Embryonic facial prominence (tissue), 1 donor: ENCODE data around the gene TWIST2.

Experiments
- DNase-seq: peaks from one replicate; pipeline ENCODE4 v3.0.0-alpha.2; 2016; ENCODE audit errors: extremely low spot score

Gene TWIST2

DNA sequence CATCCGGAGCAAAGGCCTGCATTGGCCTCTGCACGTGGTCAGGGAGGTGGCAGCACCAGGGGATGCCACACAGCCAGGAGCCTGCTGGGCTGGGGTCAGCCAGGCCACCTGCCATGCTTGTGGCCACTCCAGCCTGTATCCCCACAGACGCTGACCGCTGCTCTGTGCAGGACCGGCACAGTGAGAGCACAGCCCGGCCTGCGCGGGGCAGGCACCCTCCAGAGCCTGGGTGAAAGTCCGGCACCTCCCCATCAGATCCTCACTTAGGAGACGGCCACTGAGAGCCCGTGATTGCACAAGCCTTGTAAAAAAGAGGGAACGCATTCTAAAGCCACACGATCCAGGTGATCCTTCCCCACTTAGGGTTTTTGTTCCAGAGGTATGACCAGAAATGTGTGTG lies 42.2 kb downstream of the TWIST2 start:
- DNase-seq: no peak

- DNase-seq: no peak
Observed at GRCh38 chr2:238890618-238891456, 43.0 kb downstream of the TWIST2 start.

DNA sequence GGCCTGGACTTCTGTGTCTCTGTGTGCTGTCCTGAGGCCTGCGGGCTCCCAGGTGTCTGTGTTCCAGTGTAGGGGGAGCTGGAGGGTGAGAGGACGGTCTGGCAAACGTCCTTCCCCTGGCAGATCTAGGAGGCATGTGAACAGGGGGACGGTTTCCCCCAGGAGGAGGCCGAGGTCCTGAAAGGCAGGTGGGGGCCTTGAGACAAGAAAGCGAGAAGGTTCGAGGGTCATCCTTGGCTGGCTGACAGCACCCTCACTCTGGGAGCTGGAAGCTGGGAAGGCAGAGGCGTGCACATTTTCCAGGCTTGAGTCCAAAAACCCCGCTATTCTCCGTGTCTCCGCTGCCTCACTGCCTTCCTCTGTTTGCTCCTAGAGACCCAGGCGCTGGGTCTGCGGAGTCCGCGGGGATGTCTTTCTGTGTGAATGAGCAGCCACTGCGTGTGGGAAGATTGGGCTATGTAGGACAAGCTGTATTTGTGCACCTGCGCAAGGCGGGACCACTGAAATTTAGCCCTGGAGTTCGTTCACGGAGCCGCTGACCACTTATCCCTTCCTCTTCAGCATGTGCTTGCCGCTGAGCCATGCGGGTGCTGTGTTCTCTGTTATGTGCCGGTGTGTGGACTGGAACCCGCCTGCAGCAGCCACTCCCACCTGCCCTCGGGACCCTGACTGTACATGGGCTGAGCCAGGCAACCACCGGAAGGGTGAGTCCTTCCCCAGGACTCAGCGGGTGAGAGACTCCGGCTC lies 43.7 kb downstream of the TWIST2 start:
- no peak for DNase-seq

GRCh38 chr2:238892204-238892500 lies 44.3 kb downstream of the TWIST2 start:
- DNase-seq: no peak

- DNase-seq: no peak
Observed at GRCh38 chr2:238892796-238893195, 44.9 kb downstream of the TWIST2 start.

- DNase-seq: no peak
Observed at GRCh38 chr2:238893349-238894000, 45.6 kb downstream of the TWIST2 start.

- no peak for DNase-seq
Observed at GRCh38 chr2:238894226-238894949, 46.5 kb downstream of the TWIST2 start.

- no peak for DNase-seq
Observed at GRCh38 chr2:238894950-238895298, 47.0 kb downstream of the TWIST2 start.

DNA sequence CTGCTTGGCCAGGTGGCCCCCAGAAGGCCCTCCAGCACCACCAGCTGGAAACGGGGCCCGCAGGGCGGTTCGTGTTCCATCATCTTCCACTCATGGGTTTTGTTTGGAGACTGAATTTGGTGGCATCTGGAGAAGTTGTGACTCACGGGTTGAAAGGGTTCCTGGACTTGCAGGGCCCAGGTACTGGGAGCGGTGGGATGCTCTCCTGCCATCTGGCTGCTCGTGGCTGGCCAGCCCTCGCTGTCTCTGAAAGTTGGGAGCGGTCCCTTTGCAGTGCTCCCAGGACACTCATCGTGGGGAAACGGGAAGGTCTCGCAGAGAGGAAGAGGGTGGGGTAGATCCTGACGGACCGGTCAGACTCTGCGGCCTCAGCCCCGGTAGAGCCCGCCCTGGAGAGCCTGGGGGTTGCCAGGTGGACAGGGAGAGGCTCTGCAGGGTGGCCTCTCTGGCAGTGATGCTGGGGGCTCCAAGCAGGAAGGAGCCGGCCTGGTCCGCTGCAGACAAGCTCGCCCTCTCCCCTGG lies 47.5 kb downstream of the TWIST2 start:
- DNase-seq: no peak

- no peak for DNase-seq
Observed at GRCh38 chr2:238895891-238896600, 48.2 kb downstream of the TWIST2 start.

DNA sequence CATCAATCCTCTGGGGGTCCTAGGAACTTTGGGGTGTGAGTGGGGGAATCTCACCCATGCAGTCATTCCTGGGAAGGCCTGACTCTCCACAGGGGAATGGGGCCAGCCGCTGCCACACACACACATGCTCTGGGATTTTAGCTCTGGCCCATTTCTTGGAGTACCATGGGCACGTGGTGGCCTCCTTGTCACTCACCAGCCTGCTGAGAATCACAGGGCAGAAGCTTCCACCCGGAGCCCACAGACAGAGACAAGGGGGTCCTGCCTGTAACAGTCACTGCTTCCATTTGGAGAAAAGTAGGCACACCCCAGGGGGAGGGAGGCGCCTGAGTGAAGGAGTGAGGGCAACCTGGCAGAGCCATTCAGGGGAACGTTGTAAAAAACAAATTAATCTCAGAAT lies 48.8 kb downstream of the TWIST2 start:
- DNase-seq: no peak

DNA sequence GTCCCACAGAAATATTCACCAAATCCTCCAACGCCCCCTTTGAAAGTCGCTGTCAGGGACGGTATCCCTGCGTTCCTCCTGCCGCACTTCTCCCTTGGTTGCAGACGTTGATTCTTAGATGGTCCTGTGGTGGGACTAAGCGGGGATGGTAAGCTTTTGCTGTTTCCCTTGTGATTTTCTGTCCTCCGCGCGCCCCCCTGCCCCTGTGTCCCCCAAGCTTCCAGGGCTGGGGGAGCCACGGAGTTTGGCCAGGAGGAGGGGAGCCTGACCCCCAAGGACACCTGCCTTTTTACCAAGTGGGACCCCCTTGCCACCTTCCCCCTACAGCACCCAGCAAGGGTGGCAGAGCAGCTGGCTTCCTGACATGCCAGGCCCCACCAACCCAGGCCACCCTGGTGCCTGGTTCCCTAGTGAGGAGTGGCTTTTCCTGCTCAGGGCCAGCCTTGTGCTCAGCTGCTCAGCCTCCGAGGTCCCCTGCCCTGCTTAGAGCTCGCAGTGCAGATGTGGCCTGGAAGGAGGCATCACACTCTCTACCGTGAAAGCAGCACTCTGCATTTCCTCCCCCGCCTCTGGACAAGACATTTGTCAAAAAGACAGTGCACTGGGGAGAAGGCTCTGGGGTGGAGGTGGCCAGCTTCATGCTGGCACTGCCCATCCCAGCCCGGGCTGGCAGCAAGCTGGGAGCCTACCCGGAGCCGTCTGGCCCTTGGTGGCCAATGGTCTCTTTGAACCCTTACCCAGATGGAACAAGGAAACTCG lies 49.4 kb downstream of the TWIST2 start:
- DNase-seq: no peak

GRCh38 chr2:238897911-238898311 lies 50.0 kb downstream of the TWIST2 start:
- DNase-seq: no peak

DNA sequence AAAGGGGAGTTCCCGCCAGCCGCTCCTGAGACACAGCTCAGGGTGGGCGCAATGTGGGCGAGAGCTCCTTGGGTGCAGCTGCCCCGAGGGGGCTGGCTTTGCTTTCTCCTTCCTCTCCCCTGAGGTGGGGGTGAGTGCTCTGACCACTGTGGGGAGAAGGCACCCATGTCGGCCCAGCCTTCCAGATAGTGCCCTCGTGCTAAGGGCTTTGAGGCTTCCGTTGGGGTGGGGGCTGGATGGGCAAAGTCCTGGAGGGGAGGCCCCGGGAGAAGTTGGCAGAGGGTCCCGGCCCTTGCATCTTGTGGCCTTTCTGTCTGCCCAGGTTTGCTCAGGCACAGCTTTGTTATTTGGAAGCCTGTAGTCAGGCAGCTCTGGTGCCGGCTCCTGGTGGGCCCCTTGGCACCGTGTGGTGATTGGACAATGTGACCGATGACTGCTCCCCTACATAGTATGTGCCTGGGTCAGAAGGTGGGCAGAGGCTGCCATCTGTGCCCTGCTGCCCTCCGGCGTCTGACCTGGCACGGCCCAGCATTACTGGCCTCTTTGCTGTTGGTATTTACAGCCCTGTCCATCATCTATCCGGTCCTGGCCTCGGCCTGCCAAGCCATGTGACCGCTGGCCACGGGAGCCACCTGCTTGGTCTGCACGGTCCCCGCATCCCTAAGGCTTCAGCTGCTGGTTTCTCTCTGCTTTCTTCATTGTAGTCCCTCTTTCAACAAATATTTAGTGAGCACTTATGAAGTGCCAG lies 50.8 kb downstream of the TWIST2 start:
- DNase-seq: no peak

DNA sequence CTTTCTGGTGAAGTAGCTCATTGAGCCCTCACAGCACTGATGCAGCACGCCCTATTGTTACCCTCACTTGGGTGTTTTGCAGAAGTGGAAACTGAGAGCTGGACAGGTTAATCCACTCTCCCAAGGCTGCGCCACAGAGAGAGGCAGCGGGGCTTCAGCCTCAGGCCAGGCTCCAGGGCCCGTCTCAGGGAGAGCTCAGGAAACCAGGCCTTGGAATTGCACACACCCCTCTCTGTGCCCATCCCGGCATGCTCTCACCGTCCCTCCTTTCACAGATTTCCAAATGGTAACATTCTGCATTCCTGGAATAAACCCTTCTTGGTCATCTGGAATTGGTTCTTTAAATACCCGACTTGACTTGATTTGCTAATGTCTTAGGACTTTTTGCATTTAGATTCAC lies 51.5 kb downstream of the TWIST2 start:
- no peak for DNase-seq

GRCh38 chr2:238900511-238900910 lies 52.6 kb downstream of the TWIST2 start:
- DNase-seq: no peak

- no peak for DNase-seq
Observed at GRCh38 chr2:238901461-238902057, 53.7 kb downstream of the TWIST2 start.

DNA sequence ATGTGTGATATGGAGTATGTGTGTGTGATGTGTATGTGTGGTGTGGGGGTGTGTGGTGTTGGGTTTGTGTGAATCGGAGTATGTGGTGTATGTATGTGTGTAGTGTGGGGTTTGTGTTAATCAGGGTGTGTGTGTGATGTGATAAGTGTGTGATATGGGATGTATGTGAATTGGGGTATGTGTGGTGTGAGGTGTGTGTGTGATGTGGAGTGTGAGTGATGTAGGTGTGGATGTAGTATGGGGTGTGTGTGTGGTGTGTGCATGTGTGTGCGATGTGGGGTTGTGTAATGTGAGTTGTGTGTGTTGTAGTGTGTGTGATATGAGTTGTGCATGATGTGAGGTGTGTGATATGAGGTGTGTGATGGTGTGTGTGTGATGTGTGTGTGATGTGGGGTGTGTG lies 54.4 kb downstream of the TWIST2 start:
- DNase-seq: no peak

GRCh38 chr2:238903141-238903540 lies 55.3 kb downstream of the TWIST2 start:
- no peak for DNase-seq

- DNase-seq: no peak
Observed at GRCh38 chr2:238904177-238904576, 56.3 kb downstream of the TWIST2 start.
